Esophagus muscularis mucosa (tissue), 4 donors: ENCODE results near the gene PGAP3. TPM values are rescaled to one million over a fixed set of nuclear protein-coding genes. Genes with fewer than 3 reads are reported as not detected.

Experiments
- DNase-seq: peaks from one replicate; pipeline ENCODE4 v3.0.0-alpha.2; 2017; ENCODE audit errors: extremely low spot score
- H3K27ac ChIP-seq, 4 donors: fragments of 200-600 bp; sonication (generic); replicated peaks in 1 of 4; 1 replicate in 3 of 4; 2 replicates in 1 of 4; pipeline ENCODE4 v1.5.1; 2016 to 2019; ENCODE audit warnings: mild to moderate bottlenecking in 1 of 4
- H3K27me3 ChIP-seq, 4 donors: fragments of 200-600 bp; sonication (generic); one replicate each; pipeline versions ENCODE4 v1.5.1 to v1.6.0; 2016 to 2019
- H3K36me3 ChIP-seq, 4 donors: fragments of 200-600 bp; sonication (generic); one replicate each; pipeline ENCODE4 v1.5.1; 2016 to 2019
- H3K4me1 ChIP-seq, 4 donors: fragments of 200-600 bp; sonication (generic); one replicate each; pipeline ENCODE4 v1.5.1; 2016 to 2019
- H3K4me3 ChIP-seq, 4 donors: fragments of 200-600 bp; sonication (generic); 1 replicate in 2 of 4; 2 replicates in 2 of 4; pipeline ENCODE4 v1.5.1; 2016 to 2019; ENCODE audit warnings: mild to moderate bottlenecking in 4 of 4, moderate library complexity in 1 of 4
- H3K9me3 ChIP-seq, 4 donors: fragments of 200-600 bp; sonication (generic); 1 replicate in 3 of 4; 2 replicates in 1 of 4; pipeline ENCODE4 v1.5.1; 2016 to 2019
- EP300 ChIP-seq: sonication (generic); formaldehyde crosslinking; IDR thresholded peaks from one replicate; pipeline ENCODE4 v1.6.1; 2017; ENCODE audit warnings: antibody characterized with exemption
- POLR2A ChIP-seq: fragments of 450-650 bp; IDR thresholded peaks from one replicate; pipeline ENCODE4 v1.6.1; 2017; ENCODE audit warnings: antibody characterized with exemption, moderate library complexity, mild to moderate bottlenecking, low read depth
- POLR2AphosphoS5 ChIP-seq, 2 donors: sonication (generic); formaldehyde crosslinking; IDR thresholded peaks; one replicate each; pipeline ENCODE4 v1.6.1; 2017; ENCODE audit warnings: antibody characterized with exemption in 2 of 2
- WGBS: methylation state at CpG from one replicate; pipeline ENCODE4 v1.1.5; 2018; 5-methylcytosine and 5-hydroxymethylcytosine counted together
- intact Hi-C: fragments of 100-400 bp; cut with DNase I; formaldehyde crosslinking; loops from one replicate; pipeline ENCODE4 v1.15.1; 2023
- total RNA-seq, 4 donors: library from RNA; depleted of rRNA; stranded (reverse); fragments of >200 nt; gene quantifications; one replicate each; pipeline versions ENCODE4 v1.1.0 to v1.2.1, GENCODE V29; 2016
- TF ChIP-seq, protein P1 (sequence below), 3 experiments: fragments of 200-600 bp in 2 of 3; fragments of 450-650 bp in 1 of 3; sonication (generic) in 2 of 3; IDR thresholded peaks; one replicate each; pipeline ENCODE4 v1.5.1; 2017 to 2019; ENCODE audit warnings: antibody characterized with exemption in 3 of 3, mild to moderate bottlenecking in 2 of 3, moderate library complexity in 1 of 3

Gene PGAP3
- total RNA-seq, 4 donors from 2014 or later: 6.2 to 9.4 (median 8.5) TPM

DNA sequence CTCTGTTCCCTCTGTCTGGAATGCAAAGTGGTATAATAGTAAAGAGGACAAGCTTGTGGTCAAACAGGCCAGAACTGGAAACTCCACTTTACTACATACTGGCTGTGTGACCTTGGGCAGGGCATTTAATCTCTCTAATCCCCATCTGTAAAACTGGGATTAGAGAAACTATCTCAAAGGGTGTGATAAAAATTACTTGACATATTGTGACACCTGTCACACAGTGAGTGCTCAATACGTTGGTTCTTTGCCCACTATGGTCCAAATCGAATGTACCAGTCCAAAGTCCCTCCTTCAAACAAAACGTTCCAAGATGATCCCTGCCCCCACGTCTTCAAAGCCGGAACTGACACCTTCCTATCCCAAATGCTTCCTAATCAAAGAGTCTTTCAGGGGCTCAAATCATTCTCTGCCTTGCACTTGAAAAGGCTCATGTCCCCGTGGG is 734 bp downstream of the PGAP3 start:
- Histone ChIP-seq H3K4me1 (peaks cover 11 to 22% (median 17%) of the 10 kb centered on the region in 4 donors), H3K9me3 (no peaks in the 10 kb centered on the region), H3K36me3 (peaks cover 0 to 32% (median 26%) of the 10 kb centered on the region in 4 donors), H3K27me3 (no peaks in the 10 kb centered on the region), H3K27ac (peak overlapping the region; percentile 83 to 91 (median 86)), H3K4me3 (peak overlapping the region; percentile 68 to 81 (median 72))
- no peak for TF ChIP-seq POLR2A
- no peak for TF ChIP-seq EP300
- TF ChIP-seq POLR2AphosphoS5 (IDR thresholded peaks at IDR 0.05): no peak
- TF ChIP-seq, protein P1, sequence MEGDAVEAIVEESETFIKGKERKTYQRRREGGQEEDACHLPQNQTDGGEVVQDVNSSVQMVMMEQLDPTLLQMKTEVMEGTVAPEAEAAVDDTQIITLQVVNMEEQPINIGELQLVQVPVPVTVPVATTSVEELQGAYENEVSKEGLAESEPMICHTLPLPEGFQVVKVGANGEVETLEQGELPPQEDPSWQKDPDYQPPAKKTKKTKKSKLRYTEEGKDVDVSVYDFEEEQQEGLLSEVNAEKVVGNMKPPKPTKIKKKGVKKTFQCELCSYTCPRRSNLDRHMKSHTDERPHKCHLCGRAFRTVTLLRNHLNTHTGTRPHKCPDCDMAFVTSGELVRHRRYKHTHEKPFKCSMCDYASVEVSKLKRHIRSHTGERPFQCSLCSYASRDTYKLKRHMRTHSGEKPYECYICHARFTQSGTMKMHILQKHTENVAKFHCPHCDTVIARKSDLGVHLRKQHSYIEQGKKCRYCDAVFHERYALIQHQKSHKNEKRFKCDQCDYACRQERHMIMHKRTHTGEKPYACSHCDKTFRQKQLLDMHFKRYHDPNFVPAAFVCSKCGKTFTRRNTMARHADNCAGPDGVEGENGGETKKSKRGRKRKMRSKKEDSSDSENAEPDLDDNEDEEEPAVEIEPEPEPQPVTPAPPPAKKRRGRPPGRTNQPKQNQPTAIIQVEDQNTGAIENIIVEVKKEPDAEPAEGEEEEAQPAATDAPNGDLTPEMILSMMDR (IDR thresholded peaks at IDR 0.05): no peak
- no peak for DNase-seq
- 59% methylated on average over 6 of the region's 6 CpGs for WGBS
- intact Hi-C loops: loop anchor here (5.0 kb wide), 1 partner anchor 40 kb away; no protein-coding TSS in a partner anchor

- Histone ChIP-seq H3K9me3 (no peaks in the 10 kb centered on the region), H3K36me3 (peaks cover 0 to 53% (median 34%) of the 10 kb centered on the region in 4 donors), H3K27ac (no peak overlapping the region), H3K4me3 (no peak overlapping the region), H3K4me1 (peaks cover 15 to 22% (median 18%) of the 10 kb centered on the region in 4 donors), H3K27me3 (no peaks in the 10 kb centered on the region)
- intact Hi-C loops: loop anchor here (5.0 kb wide), 1 partner anchor 43 kb away; no protein-coding TSS in a partner anchor
- DNase-seq: no peak
- 93% methylated on average over 12 of the region's 12 CpGs for WGBS
- TF ChIP-seq, protein P1 (IDR thresholded peaks at IDR 0.05): no peak
- TF ChIP-seq POLR2AphosphoS5 (IDR thresholded peaks at IDR 0.05): no peak
- no peak for TF ChIP-seq POLR2A
- no peak for TF ChIP-seq EP300
Observed at GRCh38 chr17:39684369-39685192, 3.3 kb downstream of the PGAP3 start.

- Histone ChIP-seq H3K27ac (no peak overlapping the region), H3K27me3 (no peaks in the 10 kb centered on the region), H3K4me3 (no peak overlapping the region), H3K36me3 (peaks cover 0 to 62% (median 34%) of the 10 kb centered on the region in 4 donors), H3K9me3 (no peaks in the 10 kb centered on the region), H3K4me1 (peaks cover 9 to 17% (median 15%) of the 10 kb centered on the region in 4 donors)
- TF ChIP-seq, protein P1 (IDR thresholded peaks at IDR 0.05): no peak
- TF ChIP-seq EP300: no peak
- TF ChIP-seq POLR2A: no peak
- no peak for TF ChIP-seq POLR2AphosphoS5 (IDR thresholded peaks at IDR 0.05)
- DNase-seq: no peak
- intact Hi-C loops: no loop called here
- WGBS: 94% methylated on average over 9 of the region's 9 CpGs
Observed at GRCh38 chr17:39683295-39683939, 4.4 kb downstream of the PGAP3 start.

- Histone ChIP-seq H3K36me3 (peaks cover 0 to 56% (median 27%) of the 10 kb centered on the region in 4 donors), H3K4me3 (no peak overlapping the region), H3K27ac (no peak overlapping the region), H3K4me1 (peaks cover 32 to 46% (median 37%) of the 10 kb centered on the region in 4 donors), H3K9me3 (no peaks in the 10 kb centered on the region), H3K27me3 (no peaks in the 10 kb centered on the region)
- no peak for DNase-seq
- no peak for TF ChIP-seq EP300
- no peak for TF ChIP-seq POLR2A
- TF ChIP-seq POLR2AphosphoS5 (IDR thresholded peaks at IDR 0.05): no peak
- TF ChIP-seq, protein P1 (IDR thresholded peaks at IDR 0.05): no peak
- WGBS: 83% methylated on average over 10 of the region's 12 CpGs
- intact Hi-C loops: no loop called here
Observed at GRCh38 chr17:39679521-39680192, 8.2 kb downstream of the PGAP3 start.
